HEK293 (cell line): ENCODE data around the gene CTSA.

Experiments
- CTCF ChIP-seq: fragments of 450-650 bp; formaldehyde crosslinking; IDR thresholded peaks from 2 replicates; pipeline ENCODE4 v1.5.1; 2016; ENCODE audit warnings: missing biosample characterization, missing genetic modification characterization
- GLIS2 ChIP-seq: fragments of 450-650 bp; formaldehyde crosslinking; IDR thresholded peaks from 2 replicates; pipeline ENCODE4 v1.5.1; 2016; ENCODE audit warnings: missing biosample characterization, missing genetic modification characterization
- PATZ1 ChIP-seq: fragments of 450-650 bp; formaldehyde crosslinking; IDR thresholded peaks from 2 replicates; pipeline ENCODE4 v1.5.1; 2016; ENCODE audit warnings: missing biosample characterization, missing genetic modification characterization
- PRDM10 ChIP-seq: fragments of 450-650 bp; formaldehyde crosslinking; IDR thresholded peaks from 2 replicates; pipeline ENCODE4 v1.5.1; 2016; ENCODE audit warnings: missing biosample characterization, missing genetic modification characterization
- TRIM28 ChIP-seq: IDR thresholded peaks from 2 replicates; pipeline ENCODE4 v1.6.1; 2011; ENCODE audit warnings: low read length, control low read depth, borderline replicate concordance
- ZBTB49 ChIP-seq: fragments of 450-650 bp; formaldehyde crosslinking; IDR thresholded peaks from 2 replicates; pipeline ENCODE4 v1.5.1; 2016; ENCODE audit warnings: missing biosample characterization, missing genetic modification characterization, low read depth
- ZBTB7A ChIP-seq: fragments of 450-650 bp; formaldehyde crosslinking; IDR thresholded peaks from 2 replicates; pipeline ENCODE4 v1.5.1; 2016; ENCODE audit warnings: low read depth, missing biosample characterization, missing genetic modification characterization
- ZNF148 ChIP-seq: fragments of 450-650 bp; formaldehyde crosslinking; IDR thresholded peaks from 2 replicates; pipeline ENCODE4 v1.5.0; 2017; ENCODE audit warnings: missing biosample characterization, missing genetic modification characterization, borderline replicate concordance
- ZNF18 ChIP-seq: fragments of 450-650 bp; formaldehyde crosslinking; IDR thresholded peaks from 2 replicates; pipeline ENCODE4 v1.5.1; 2016; ENCODE audit warnings: missing biosample characterization, missing genetic modification characterization
- ZNF324 ChIP-seq: fragments of 450-650 bp; formaldehyde crosslinking; IDR thresholded peaks from 2 replicates; pipeline ENCODE4 v1.5.1; 2016; ENCODE audit warnings: missing biosample characterization, missing genetic modification characterization
- ZNF658 ChIP-seq: fragments of 450-650 bp; formaldehyde crosslinking; IDR thresholded peaks from 2 replicates; pipeline ENCODE4; 2016; ENCODE audit warnings: missing biosample characterization, missing genetic modification characterization
- ZNF776 ChIP-seq: fragments of 450-650 bp; formaldehyde crosslinking; IDR thresholded peaks from 2 replicates; pipeline ENCODE4 v1.5.0; 2017; ENCODE audit warnings: missing biosample characterization, missing genetic modification characterization, borderline replicate concordance

- TF ChIP-seq ZNF148 (tag by site-specific recombination) (no peak), CTCF (tag by site-specific recombination) (no peak), TRIM28 (no peak), ZNF658 (tag by site-specific recombination) (no peak), ZBTB7A (no peak), PATZ1 (tag by site-specific recombination) (no peak), ZBTB49 (tag by site-specific recombination) (no peak), PRDM10 (tag by site-specific recombination) (no peak), ZNF324 (tag by site-specific recombination) (no peak), ZNF18 (no peak), GLIS2 (tag by site-specific recombination) (no peak), ZNF776 (tag by site-specific recombination) (no peak)
These were observed 16.9 kb downstream of the CTSA start for GRCh38 chr20:45908084-45908483.
